Measurements from ENCODE around the gene CNOT6.

GRCh38 chr5:180526269-180526668 lies 32.1 kb downstream of the CNOT6 start:
- no peak for TF ChIP-seq CTCF (IDR thresholded peaks at IDR 0.05; ENCODE audit: low read depth, low read length)
- no peak for TF ChIP-seq EZH2phosphoT487 (IDR thresholded peaks at IDR 0.05; ENCODE audit: low read depth)
